A549 (cell line): ENCODE measurements around the gene LMBR1.

Source experiments
- CTCF ChIP-seq: fragments of >200 bp; sonication (Bioruptor Twin); formaldehyde crosslinking; IDR thresholded peaks from 3 replicates; pipeline ENCODE4 v1.5.1; 2016
- EP300 ChIP-seq, 2 experiments: fragments of >200 bp; sonication (Bioruptor Twin); formaldehyde crosslinking; IDR thresholded peaks; 2 replicates in 1 of 2; 3 replicates in 1 of 2; pipeline ENCODE4 v1.6.1; 2016 to 2017
- KDM1A ChIP-seq: fragments of 200-600 bp; sonication (generic); IDR thresholded peaks from 2 replicates; pipeline ENCODE4 v1.6.1; 2016; ENCODE audit warnings: low read depth, mild to moderate bottlenecking
- PBX3 ChIP-seq: IDR thresholded peaks from 2 replicates; pipeline ENCODE4 v1.6.1; 2012

GRCh38 chr7:156886020-156886795, 6.8 kb downstream of the LMBR1 start:
- TF ChIP-seq EP300 (IDR thresholded peaks at IDR 0.05) = no peak
- no peak for TF ChIP-seq PBX3
- TF ChIP-seq CTCF = no peak
- no peak for TF ChIP-seq KDM1A
